GM13976 (cell line): ENCODE measurements around the gene TAL2.

Source experiments
- DNase-seq: peaks from one replicate; pipeline ENCODE4 v3.0.0; 2012; ENCODE audit warnings: low spot score
- in situ Hi-C: fragments of 300-500 bp; cut with MboI; formaldehyde crosslinking; loops from one replicate; pipeline ENCODE4 v1.12.0; 2022; ENCODE audit warnings: low sequenced_read_pairs, mixed read lengths, inconsistent platforms; ENCODE audit not compliant: unreplicated experiment
- TF ChIP-seq, protein P1 (sequence below): IDR thresholded peaks from 2 replicates; pipeline ENCODE4 v1.5.1; 2012; ENCODE audit warnings: borderline replicate concordance, mild to moderate bottlenecking; ENCODE audit not compliant: insufficient read depth; ENCODE audit errors: extremely low read depth, missing control alignments, control extremely low read depth

The TAL2 gene

DNA sequence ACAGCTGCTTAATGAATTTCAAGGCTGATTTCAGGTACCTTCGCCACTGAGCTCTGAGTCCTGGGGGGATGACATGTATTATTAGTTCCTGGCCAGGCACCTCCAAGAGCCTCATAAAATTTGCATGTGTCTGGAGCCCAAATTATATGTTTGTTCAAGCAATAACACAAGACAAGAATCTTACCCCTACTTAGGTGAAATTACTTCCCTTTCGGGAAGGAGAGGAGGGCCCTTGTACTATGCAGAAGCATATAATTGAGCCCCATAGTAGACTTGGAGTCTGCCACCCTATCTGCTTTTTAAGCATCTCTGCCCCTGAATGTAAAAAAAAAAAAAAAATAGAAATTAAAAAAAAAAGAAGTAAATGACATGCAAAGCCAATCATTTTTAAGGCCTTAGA, 19.1 kb downstream of the TAL2 start:
- in situ Hi-C loops, result no loop called here
- TF ChIP-seq, protein P1, sequence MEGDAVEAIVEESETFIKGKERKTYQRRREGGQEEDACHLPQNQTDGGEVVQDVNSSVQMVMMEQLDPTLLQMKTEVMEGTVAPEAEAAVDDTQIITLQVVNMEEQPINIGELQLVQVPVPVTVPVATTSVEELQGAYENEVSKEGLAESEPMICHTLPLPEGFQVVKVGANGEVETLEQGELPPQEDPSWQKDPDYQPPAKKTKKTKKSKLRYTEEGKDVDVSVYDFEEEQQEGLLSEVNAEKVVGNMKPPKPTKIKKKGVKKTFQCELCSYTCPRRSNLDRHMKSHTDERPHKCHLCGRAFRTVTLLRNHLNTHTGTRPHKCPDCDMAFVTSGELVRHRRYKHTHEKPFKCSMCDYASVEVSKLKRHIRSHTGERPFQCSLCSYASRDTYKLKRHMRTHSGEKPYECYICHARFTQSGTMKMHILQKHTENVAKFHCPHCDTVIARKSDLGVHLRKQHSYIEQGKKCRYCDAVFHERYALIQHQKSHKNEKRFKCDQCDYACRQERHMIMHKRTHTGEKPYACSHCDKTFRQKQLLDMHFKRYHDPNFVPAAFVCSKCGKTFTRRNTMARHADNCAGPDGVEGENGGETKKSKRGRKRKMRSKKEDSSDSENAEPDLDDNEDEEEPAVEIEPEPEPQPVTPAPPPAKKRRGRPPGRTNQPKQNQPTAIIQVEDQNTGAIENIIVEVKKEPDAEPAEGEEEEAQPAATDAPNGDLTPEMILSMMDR, result no peak
- no peak for DNase-seq

DNA sequence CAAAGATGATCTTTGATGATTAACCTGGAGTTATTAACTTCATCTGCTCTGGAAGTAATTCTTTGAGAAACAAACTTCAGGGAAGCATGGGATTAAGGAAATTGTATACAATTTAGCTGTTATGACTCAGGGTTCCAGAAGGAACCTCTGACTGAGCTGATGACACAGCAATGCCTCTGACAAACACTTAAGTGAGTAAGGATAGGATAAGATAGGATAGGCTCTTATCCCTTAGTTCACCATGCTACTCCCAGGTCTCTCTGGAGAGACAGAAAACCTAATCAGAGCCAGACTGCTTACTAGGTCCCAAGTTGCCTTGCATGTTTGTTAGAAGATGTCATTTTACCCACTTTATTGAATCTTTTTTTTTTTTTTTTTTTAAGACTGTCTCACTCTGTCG, 19.5 kb downstream of the TAL2 start:
- in situ Hi-C loops, result no loop called here
- DNase-seq, result no peak
- TF ChIP-seq, protein P1, result no peak

DNA sequence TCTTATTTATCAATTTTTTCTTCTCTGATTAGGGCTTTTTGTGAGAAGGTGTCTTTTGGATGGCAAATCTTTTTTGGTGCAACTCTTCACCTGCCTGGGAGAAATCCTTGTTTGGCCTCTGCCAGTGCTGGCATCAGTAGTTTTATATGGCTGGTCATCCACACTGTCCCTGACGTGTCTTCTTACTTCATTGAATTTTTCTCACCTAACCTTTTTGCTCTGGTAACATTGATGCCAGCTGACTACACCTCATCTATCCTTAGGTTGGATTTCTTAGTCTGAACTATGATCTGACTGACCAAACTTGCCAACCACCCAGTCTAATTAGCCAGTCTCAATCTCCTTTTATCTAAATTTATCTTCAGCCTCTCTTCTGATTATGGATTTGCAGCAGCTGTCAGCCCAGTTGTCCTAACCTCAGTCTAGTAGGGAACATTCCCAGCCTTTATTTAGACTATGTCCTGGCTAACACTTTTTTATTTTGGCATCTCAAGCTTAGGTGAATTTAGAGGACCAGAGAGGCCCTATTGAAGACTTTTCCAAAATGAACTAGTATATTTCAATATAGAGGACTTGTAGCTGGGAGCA, 21.5 kb downstream of the TAL2 start:
- TF ChIP-seq, protein P1, result no peak
- no peak for DNase-seq
- in situ Hi-C loops, result no loop called here

DNA sequence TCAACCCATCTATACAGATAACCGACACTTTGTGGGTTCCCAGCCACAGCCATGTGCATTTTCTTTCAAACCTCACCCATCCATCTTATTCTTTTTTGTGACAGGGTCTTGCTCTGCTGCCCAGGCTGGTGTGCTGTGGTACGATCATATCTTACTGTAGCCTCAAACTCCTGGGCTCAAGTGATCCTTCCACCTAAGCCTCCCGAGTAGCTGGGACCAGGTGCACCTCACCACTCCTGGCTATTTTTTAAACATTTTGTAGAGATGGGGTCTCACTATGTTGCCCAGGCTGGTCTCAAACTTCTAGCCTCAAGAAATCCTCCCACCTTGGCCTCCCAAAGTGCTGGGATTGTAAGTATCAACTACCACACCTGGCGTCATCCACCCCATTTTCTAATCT, 24.7 kb downstream of the TAL2 start:
- no peak for DNase-seq
- in situ Hi-C loops, result no loop called here

DNA sequence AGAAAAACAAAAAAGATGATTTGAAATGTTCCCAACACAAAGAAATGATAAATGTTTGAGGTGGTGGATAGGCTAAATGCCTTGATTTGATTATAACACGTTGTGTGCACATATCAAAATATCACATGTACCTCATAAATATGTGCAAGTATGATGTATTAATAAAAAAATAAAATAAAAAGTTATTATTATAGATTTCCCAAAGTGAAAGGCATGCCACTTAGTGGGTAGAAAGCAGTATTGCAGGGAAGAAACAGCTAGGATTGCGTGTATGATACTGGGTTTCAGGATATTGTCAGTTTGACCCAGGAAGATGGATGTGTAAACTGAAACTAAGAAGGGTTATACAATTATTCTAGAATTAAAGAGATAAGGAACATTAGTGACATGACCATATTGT, 28.5 kb downstream of the TAL2 start:
- in situ Hi-C loops, result no loop called here
- TF ChIP-seq, protein P1, result no peak

More for the DNA sequence above, 24.7 kb downstream of the TAL2 start:
- TF ChIP-seq, protein P1, result no peak

DNA sequence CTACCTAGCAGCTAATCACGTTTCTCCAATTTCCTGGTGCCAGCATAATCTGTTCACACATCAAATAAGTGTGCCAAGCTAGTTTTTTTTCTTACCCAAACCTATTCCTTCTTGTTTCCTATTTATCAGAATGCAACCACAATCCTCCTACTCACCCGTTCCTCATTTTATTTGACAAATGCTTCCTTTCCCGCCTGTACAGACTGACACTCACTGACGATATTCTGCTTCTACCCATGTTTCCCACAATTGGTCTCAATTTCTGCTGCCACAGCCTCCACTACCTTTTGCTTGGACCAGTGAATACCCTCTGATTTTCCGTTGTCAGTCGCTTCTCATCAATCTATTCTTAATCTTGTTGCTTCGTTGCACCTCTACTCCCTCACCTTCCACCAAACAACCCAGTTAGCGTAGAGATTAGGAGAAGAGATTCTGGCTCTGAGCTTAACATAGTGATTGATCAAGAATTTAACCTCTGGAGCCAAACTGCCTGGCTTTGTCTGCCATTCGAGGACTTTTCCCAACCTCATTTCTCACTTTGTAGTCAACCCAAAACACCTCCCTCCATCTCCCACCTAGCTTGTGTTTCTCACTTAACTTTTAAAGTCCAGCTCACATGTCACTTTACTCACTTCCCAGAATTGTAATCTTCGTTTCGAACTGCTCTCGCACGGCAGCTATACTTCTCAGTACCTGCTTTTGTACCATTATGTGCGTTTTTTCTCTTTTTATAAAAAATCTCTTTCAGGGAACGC, 31.4 kb downstream of the TAL2 start:
- TF ChIP-seq, protein P1, result no peak
- DNase-seq, result peak; percentile 40
- in situ Hi-C loops, result no loop called here

More for the DNA sequence above, 28.5 kb downstream of the TAL2 start:
- no peak for DNase-seq
